Cardiac fibroblast (primary cell): ENCODE data around the gene VPS41.
A peak's percentile ranks its signal among the peaks of the same experiment; 100 is the strongest.

Source experiments
- DNase-seq, 2 donors: peaks; one replicate each; pipeline versions ENCODE4 v3.0.0 to v3.0.0-alpha.2; 2010; ENCODE audit warnings: low read depth in 2 of 2
- H3K4me3 ChIP-seq, 2 donors: replicated peaks in 1 of 2; 1 replicate in 1 of 2; 2 replicates in 1 of 2; pipeline ENCODE4 v1.5.1; 2011; ENCODE audit warnings: low read depth in 2 of 2, low read length in 2 of 2, mild to moderate bottlenecking in 2 of 2, moderate library complexity in 1 of 2
- CTCF ChIP-seq: IDR thresholded peaks from one replicate; pipeline ENCODE4 v1.5.1; 2011; ENCODE audit warnings: low read depth, mild to moderate bottlenecking, low read length, inconsistent platforms

VPS41 gene

GRCh38 chr7:38846280-38846679, 62.7 kb downstream of the VPS41 start:
- TF ChIP-seq CTCF: no peak
- DNase-seq: peak; percentile 66 to 80
- no peak overlapping the region for H3K4me3 ChIP-seq

- TF ChIP-seq CTCF: no peak
- no peak overlapping the region for H3K4me3 ChIP-seq
- no peak for DNase-seq
Observed at GRCh38 chr7:38844952-38845563, 63.9 kb downstream of the VPS41 start.

- H3K4me3 ChIP-seq: no peak overlapping the region
- no peak for DNase-seq
- no peak for TF ChIP-seq CTCF
Observed at GRCh38 chr7:38842746-38843145, 66.2 kb downstream of the VPS41 start.

GRCh38 chr7:38840736-38841460, 68.1 kb downstream of the VPS41 start:
- DNase-seq: peak; percentile 56 to 88

GRCh38 chr7:38839851-38840250, 69.1 kb downstream of the VPS41 start:
- no peak for TF ChIP-seq CTCF
- no peak overlapping the region for H3K4me3 ChIP-seq
- peak in 1 of 2 donors; percentile 23 for DNase-seq

More at GRCh38 chr7:38840736-38841460, 68.1 kb downstream of the VPS41 start:
- TF ChIP-seq CTCF: no peak
- no peak overlapping the region for H3K4me3 ChIP-seq

GRCh38 chr7:38838725-38839385, 70.1 kb downstream of the VPS41 start:
- TF ChIP-seq CTCF: no peak
- no peak for DNase-seq
- H3K4me3 ChIP-seq: no peak overlapping the region
